Stimulated activated CD4-positive, alpha-beta T cell treated with anti-CD3 and anti-CD28 coated beads, Interleukin-4, amount 100 ng/mL, for 4 hours (primary cell): ENCODE measurements around the gene ZIC4.

Experiments used
- DNase-seq, 2 experiments: peaks; one replicate each; pipeline ENCODE4 v3.0.0-alpha.2; 2020

The ZIC4 gene

GRCh38 chr3:147389717-147390116, 16.6 kb downstream of the ZIC4 start:
- no peak for DNase-seq

DNA sequence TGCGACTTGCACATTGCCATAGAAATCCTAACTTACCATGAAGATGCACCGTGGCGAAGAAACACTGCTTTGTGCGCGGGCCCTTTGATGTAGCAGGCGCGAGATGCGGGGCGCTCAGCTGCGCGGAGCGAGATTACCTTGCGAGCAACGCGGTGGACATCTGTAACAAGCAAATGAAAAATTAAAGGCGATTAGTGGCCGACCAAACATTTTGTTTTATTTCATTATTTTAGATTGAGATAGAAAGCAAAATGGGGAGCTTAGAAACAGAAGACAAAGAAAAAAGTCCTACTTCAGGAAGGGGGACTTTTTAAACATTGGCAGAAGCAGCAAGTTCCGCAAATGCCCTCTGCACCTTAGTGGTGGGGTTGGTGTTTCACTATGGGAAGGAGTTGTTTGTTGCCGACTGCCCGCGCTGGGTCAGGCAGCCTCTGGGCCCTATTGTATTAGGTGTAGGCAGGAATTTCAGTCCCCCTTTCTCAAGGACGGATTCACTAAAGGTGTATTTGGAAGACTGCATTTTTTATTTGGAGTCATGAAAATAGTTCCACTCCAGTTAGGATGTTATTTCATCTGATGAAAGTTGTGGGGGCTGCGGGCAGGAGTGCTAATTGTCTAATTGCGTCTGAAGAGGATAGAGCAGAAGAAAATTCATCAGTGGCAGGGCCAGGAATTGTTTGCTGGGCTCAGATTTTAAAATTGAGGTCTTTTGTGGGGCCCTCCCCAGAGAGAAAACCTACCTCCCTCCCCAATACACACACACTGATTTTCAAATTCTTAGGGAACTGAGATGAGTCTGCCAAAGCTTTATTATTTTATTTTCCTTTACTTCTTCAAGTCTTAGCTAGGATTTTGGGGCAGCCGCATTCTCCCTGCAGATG, 17.4 kb downstream of the ZIC4 start:
- DNase-seq: no peak

GRCh38 chr3:147387885-147388699, 18.3 kb downstream of the ZIC4 start:
- no peak for DNase-seq

DNA sequence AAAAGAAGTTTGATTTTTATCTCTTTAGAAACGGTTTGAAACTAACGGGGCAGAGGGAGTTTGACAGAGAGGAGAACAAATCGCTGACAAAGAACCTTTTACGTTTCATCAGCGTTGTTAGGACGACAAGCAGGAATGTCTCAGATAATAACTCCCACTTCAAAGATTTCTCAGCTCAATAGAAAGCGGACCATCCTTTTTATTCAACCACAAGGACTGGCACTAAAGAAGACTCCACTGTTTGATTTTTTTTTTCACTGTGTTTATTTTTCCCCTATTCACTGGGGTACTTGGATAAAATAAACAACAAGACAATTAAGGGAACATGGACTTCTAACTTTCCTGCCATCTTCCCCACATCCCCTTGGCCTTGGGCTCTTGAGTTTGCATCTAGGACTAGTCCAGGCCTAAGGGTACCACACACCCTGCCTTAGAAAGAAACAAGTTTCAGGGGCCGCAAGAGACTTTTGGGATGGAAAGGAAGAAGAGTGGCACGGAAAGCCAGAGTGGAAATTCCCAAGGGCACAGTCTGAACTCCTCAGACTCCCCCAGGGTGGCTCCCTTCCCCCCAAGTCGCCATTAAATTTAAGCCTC, 19.0 kb downstream of the ZIC4 start:
- no peak for DNase-seq

DNA sequence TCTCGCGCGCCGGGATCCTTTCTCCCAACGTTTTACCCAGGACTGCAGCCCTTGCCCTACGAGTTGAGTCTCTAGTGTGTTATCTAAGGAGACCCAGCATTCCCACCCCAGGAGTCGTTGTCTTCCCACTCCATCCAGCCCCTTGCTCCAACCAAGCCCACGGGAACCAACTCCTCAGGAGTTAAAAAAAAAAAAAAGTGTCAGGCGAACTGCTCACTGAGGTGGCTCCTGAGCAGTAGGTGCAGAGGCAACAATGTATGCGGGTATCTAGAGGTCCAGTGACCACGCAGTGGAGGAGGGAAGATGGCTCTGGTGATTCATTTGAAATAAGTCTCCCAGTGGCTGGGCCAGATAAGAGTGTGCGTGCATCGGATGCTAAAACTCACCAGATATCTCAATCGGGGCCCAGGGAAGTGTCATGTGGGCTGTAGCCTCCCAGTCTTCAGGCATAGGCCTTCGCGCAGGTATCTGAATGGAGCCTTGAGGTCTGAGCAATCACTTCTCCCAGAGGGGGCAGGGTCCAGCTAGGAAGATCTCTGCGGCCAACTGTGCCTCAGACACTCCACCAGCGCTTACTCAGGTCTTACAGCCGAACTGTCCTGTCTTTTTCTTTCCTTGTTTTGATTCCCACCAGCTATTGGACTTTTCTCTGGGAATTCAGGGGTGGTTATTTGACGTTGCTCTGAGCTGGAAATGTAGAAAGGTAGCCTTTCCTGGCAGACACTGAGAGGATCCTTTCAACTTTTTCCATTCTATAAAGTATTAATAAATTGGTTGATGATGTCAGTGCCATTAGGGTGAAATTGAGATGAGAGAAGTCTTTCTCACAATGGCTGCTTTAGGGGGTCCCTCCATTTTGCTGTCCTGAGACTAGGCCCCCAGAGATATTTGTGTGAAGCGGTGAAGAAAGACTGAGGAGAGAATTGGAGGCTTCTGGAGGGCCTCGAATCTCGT, 21.0 kb downstream of the ZIC4 start:
- no peak for DNase-seq

GRCh38 chr3:147384210-147385058, 21.9 kb downstream of the ZIC4 start:
- DNase-seq: no peak

DNA sequence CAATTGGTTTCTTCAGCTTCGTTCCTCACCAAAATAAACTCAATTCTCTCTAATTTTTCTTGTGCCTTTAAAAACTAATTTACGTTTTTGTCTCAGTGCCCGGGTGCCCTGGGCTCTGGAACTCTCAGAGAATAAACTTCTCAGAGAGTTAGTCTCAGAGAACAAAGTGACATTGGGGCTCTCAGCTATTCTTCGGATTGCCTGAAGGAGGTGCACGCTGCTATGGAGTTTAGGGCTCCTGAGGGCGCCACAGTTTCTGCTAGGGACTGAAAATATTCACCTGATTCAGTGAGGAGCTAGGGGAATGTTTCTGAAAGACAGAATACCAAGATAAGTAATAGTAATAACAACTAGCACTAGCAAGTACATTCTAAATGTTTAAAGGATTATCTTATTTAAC, 22.7 kb downstream of the ZIC4 start:
- no peak for DNase-seq

GRCh38 chr3:147381596-147381995, 24.7 kb downstream of the ZIC4 start:
- no peak for DNase-seq

DNA sequence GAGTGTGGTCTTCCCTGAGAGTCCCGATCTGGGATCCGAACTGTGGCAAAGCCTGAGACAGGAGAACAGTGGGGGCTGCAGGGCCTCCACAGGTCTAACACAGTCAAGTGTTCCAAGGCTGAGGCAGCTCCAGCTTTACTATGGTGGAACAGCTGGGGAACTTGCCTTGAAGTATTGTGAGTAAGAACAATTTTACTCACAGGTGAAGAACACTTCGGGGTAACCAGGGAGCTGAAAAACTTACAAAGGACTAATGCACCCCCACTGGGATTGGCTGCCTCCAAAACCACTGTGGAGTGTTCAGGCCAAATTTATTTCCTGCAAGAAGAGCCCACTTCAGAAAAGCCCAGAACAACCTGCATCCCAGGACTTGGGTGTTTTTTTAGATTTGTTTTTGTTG, 25.4 kb downstream of the ZIC4 start:
- no peak for DNase-seq

DNA sequence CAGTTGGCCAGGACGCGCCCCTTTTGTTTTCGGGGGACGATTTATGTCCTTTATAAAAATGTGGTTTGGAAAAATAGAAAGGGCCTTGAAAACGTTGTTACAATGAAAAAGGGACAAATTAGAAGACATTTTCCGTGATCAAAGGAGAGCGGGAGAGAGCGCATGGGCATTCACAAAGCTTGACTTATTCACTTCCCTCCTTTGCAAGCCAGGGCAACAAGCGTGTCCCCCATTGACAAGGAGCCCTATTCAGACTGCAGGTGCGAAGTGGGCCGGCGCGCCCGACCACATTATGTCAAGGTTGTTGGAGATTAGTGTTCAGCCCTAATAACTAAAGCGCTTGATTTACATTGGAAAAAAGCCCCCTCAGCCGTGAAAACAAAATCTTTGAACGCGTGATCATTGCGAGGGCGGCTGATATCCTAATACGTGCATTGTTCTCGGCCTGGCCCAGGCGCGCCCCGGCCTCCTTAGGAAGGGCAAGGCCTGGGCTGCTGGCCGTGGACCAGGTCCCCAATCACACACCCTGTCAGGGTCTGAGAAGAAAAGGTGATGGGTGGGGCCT, 25.9 kb downstream of the ZIC4 start:
- no peak for DNase-seq

DNA sequence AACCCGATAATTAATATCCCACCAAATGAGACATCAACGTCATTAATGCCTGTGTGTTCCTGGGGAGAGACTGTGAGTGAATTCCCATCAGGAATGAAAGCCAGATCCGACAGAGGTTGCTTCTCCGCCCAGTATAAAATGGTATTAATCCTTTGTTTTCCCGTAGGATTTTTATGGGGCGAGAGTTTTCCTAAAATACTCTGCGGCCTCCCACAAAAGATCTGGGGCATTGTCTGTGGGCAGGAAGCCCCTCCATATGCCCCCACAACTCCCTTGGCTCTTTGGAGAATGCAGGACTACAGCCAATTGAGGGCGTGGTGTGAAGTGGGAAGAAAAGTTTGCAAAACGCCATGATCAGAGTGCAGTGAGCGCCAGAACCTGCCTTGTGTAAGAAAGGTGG, 26.7 kb downstream of the ZIC4 start:
- DNase-seq: no peak

DNA sequence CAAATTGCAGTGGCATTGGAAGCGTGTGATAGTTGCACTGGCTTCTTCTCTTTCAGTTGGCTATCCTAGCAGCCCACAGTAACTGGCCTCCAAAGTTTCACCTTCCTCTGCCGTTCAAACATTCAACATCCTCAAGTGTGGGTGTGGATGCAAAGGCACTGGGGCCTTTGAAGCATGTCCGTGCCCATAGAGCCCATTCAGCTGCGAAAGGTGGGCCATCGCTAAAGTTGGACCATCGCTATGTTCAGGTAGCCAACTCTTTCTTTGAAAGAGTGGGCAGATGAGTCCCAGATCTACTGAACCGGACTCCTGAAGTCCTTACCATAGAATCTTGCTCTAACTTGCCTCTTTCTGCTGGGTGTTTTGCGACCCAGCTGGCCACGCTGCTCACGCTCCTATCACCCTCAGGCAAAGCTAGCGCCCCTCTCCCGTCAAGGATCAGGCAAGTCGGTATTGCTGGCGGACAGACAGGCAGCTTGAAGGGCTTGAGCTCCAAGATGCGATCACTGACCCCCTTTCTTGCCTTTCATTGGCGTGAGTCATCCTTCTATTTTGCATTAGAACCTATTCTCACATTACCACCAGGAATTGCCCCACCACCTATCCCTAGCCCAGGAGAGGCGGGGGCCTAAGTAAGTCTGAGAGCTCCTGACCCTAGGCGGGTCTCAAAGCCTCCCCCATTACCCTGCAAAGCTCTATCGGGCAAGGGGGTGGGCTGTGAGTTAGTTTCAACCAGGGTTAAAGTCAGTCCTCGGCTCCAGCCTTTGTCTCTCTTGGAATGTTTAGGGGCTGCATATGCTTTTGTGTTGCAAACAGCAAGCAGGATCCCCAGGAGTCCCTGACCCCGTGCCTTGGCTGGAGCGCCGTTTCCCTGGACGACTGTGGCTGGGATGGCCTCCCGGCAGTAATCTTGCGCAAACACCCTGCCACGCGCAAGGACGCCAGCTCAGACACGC, 28.7 kb downstream of the ZIC4 start:
- DNase-seq: no peak

DNA sequence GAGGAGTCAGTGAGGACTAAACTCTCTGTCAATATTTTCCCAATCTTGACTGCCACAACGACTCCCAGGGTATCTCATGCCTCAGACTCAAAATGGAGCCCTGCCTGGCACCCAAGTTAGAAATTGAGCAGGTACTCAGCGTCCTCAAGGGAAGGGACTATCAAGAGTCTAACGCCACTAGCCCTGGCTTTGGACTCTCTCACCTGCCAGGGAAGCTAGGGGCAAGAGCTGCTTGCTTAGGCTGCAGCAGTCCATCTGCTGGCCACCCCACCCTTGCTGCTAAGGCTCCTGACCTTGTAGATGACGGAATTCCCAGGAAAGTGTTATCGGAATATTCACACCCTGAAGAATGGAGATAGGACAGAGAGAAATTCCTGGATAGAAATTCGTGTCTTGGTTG, 33.0 kb downstream of the ZIC4 start:
- DNase-seq: no peak

- no peak for DNase-seq
Measured at GRCh38 chr3:147372525-147373027, 33.8 kb downstream of the ZIC4 start.

GRCh38 chr3:147371771-147372340, 34.5 kb downstream of the ZIC4 start:
- no peak for DNase-seq

GRCh38 chr3:147371140-147371539, 35.2 kb downstream of the ZIC4 start:
- no peak for DNase-seq

DNA sequence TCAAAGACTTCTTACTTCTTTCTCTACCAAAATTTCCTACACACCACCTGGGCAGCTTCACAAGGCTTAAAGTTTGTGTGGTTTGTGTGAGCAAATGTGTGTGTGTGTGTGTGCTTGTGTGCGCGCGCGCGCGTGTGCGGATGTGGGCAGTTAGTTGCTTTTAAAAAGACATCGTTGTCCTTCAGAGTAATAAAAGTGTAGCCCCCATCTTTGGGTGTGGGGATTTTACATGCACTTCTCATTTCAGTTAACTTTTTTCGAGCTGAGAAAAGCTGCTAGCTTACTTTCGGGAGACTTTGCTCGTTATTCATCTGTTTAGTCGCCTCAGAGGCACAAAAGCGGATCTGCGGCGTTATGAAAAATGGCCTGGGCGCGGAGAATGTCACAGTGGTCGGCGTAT, 36.0 kb downstream of the ZIC4 start:
- DNase-seq: no peak

GRCh38 chr3:147369661-147370123, 36.7 kb downstream of the ZIC4 start:
- no peak for DNase-seq

DNA sequence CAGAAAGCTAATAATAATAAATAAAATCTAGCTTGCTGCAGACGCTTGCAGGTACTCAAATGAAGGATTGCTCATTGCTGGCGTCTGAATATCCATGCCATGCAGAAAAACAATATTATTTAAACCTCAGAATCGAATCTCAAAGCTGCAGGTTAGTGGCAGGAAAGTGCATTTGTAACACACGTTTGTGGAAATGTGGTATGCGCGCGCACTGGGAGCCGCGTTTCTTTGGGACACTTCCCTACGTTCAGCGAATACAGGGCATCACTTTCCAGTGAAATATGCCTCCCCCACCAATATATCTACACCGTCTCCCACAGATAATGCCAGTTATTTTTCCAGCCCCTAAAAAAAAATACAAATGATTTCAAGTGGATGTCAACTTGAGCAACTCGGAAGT, 37.1 kb downstream of the ZIC4 start:
- no peak for DNase-seq
